ENCODE results near the gene EHD1. TPM values are rescaled to one million over a fixed set of nuclear protein-coding genes. Genes with fewer than 3 reads are reported as not detected.

Gene EHD1
- total RNA-seq, 2 experiments from 2014 or later, result 101 to 153 TPM

DNA sequence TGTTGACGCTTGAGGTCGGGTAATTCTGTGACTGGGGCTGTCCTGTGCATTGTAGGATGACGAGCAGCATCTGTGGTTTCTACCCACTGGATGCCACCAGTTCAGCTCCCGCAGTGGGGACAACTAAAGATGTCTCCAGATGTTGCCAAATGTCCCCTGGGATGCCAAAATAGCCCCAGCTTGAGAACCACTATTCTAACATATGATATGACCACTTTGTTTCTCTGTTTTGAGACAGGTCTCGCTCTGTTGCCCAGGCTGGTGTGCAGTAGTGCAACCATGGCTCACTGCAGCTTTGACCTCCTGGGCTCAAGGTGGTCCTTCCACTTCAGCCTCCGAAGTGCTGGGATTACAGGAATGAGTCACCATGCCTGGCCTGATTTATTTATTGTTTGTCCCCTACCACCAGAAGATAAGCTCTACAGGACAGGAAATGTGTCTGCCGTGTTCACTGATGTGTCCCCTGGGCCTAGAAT lies 63.7 kb downstream of the EHD1 start:
- DNase-seq (ENCODE audit: low spot score), result peak; percentile 91
- TF ChIP-seq EZH2phosphoT487 (IDR thresholded peaks at IDR 0.05; ENCODE audit: borderline replicate concordance, low read depth, low read length), result no peak
- TF ChIP-seq, protein P1, sequence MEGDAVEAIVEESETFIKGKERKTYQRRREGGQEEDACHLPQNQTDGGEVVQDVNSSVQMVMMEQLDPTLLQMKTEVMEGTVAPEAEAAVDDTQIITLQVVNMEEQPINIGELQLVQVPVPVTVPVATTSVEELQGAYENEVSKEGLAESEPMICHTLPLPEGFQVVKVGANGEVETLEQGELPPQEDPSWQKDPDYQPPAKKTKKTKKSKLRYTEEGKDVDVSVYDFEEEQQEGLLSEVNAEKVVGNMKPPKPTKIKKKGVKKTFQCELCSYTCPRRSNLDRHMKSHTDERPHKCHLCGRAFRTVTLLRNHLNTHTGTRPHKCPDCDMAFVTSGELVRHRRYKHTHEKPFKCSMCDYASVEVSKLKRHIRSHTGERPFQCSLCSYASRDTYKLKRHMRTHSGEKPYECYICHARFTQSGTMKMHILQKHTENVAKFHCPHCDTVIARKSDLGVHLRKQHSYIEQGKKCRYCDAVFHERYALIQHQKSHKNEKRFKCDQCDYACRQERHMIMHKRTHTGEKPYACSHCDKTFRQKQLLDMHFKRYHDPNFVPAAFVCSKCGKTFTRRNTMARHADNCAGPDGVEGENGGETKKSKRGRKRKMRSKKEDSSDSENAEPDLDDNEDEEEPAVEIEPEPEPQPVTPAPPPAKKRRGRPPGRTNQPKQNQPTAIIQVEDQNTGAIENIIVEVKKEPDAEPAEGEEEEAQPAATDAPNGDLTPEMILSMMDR (conservative IDR thresholded peaks at IDR 0.05; ENCODE audit: low read length), result no peak
- Histone ChIP-seq H4K20me1 (ENCODE audit: insufficient read depth, low read length) (no peaks in the 10 kb centered on the region), H3K4me3 (ENCODE audit: low read depth, low read length, poor library complexity, severe bottlenecking) (peak overlapping the region; percentile 8), H3K79me2 (ENCODE audit: insufficient read depth, low read depth, low read length) (peaks cover under 1% of the 10 kb centered on the region; the same call in 1 of the 2 replicates), H3K36me3 (ENCODE audit: insufficient read depth, low read length) (no peaks in the 10 kb centered on the region), H3K27ac (ENCODE audit: low read depth, low read length, poor library complexity, severe bottlenecking) (peak overlapping the region; percentile 66), H3K4me2 (ENCODE audit: low read length) (peak overlapping the region; percentile 50), H2AFZ (ENCODE audit: low read length) (peak overlapping the region; percentile 65; the same call in 1 of the 2 replicates), H3K4me1 (ENCODE audit: insufficient read depth, low read length, poor library complexity, severe bottlenecking) (peaks cover 32% of the 10 kb centered on the region), H3K9me3 (ENCODE audit: low read length) (no peaks in the 10 kb centered on the region), H3K9me2 (ENCODE audit: insufficient read depth, low read length) (no peaks in the 10 kb centered on the region)
- BruUV-seq (replicated peaks), result no TSS peak
- ChIA-PET POLR2A (interaction anchor here (0.6 to 0.9 kb wide), 2 partner anchors 8 to 205 kb away, joined by 3 read pairs; no protein-coding TSS in a partner anchor), CTCF (ENCODE audit: unreplicated experiment) (no interaction called here)
- intact Hi-C loops (cut with micrococcal nuclease; ENCODE audit: unreplicated experiment), result no loop called here

DNA sequence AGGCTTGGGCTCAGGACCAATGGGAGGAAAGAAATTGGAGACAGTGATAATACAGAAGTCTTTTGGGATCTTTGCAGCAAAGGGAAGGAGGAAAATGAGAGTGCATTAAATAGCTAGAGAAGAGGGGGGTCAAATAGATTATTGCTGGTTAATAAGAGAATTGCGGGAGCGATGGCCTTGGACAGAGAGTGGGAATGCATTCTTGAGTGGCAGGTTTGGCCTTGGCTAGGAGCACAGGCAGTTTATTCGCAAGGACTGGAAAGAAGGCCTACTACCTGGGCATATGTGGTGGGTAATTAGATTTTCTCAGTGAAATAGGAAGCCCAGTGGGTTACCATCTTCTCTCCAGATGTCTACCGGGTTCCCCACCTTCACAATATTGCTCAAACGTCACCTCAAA lies 64.6 kb downstream of the EHD1 start:
- Histone ChIP-seq H3K4me3 (ENCODE audit: low read depth, low read length, poor library complexity, severe bottlenecking) (no peak overlapping the region), H3K27ac (ENCODE audit: low read depth, low read length, poor library complexity, severe bottlenecking) (peak overlapping the region; percentile 66), H3K4me2 (ENCODE audit: low read length) (peak overlapping the region; percentile 50), H4K20me1 (ENCODE audit: insufficient read depth, low read length) (no peaks in the 10 kb centered on the region), H3K9me3 (ENCODE audit: low read length) (no peaks in the 10 kb centered on the region), H2AFZ (ENCODE audit: low read length) (peak overlapping the region; percentile 65; the same call in 1 of the 2 replicates), H3K36me3 (ENCODE audit: insufficient read depth, low read length) (no peaks in the 10 kb centered on the region), H3K4me1 (ENCODE audit: insufficient read depth, low read length, poor library complexity, severe bottlenecking) (peaks cover 40% of the 10 kb centered on the region), H3K9me2 (ENCODE audit: insufficient read depth, low read length) (no peaks in the 10 kb centered on the region), H3K79me2 (ENCODE audit: insufficient read depth, low read depth, low read length) (peaks cover 10% of the 10 kb centered on the region)
- POLR2A ChIA-PET, result no interaction called here
- CTCF ChIA-PET (ENCODE audit: unreplicated experiment), result no interaction called here
- intact Hi-C loops (cut with micrococcal nuclease; ENCODE audit: unreplicated experiment), result no loop called here
- TF ChIP-seq, protein P1 (conservative IDR thresholded peaks at IDR 0.05; ENCODE audit: low read length), result no peak
- no peak for TF ChIP-seq EZH2phosphoT487 (IDR thresholded peaks at IDR 0.05; ENCODE audit: borderline replicate concordance, low read depth, low read length)
- BruUV-seq (replicated peaks), result no TSS peak
- DNase-seq (ENCODE audit: low spot score), result no peak

DNA sequence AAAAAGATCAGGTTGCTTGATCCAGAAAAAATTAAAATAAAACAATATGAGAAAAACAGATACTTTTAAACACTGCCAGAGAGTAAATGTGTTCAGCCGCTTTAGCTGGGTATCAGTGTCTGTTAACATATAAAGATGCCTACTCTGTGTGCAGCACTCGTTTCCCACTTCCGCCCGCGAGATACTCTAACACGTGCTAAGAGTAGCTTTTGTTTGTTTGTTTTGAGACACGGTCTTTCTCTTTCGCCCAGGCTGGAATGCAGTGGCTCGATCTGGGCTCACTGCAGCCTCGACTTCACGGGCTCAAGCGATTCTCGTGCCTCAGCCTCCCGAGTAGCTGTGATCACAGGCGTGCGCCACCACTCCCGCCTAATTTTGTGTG lies 67.5 kb downstream of the EHD1 start:
- no peaks in the 10 kb centered on the region for H3K9me2 ChIP-seq (ENCODE audit: insufficient read depth, low read length)
- CTCF ChIA-PET (ENCODE audit: unreplicated experiment), result no interaction called here
- H4K20me1 ChIP-seq (ENCODE audit: insufficient read depth, low read length), result no peaks in the 10 kb centered on the region
- BruUV-seq (replicated peaks), result no TSS peak
- H3K9me3 ChIP-seq (ENCODE audit: low read length), result no peaks in the 10 kb centered on the region
- H3K4me2 ChIP-seq (ENCODE audit: low read length), result peak overlapping the region; percentile 97
- TF ChIP-seq EZH2phosphoT487 (IDR thresholded peaks at IDR 0.05; ENCODE audit: borderline replicate concordance, low read depth, low read length), result no peak
- TF ChIP-seq, protein P1 (conservative IDR thresholded peaks at IDR 0.05; ENCODE audit: low read length), result no peak
- POLR2A ChIA-PET, result interaction anchor here (0.6 to 2.4 kb wide), 4 partner anchors 10 to 521 kb away, joined by 3 to 14 read pairs (median 4); no protein-coding TSS in a partner anchor
- peaks cover 16% of the 10 kb centered on the region for H3K79me2 ChIP-seq (ENCODE audit: insufficient read depth, low read depth, low read length)
- peaks cover 45% of the 10 kb centered on the region for H3K4me1 ChIP-seq (ENCODE audit: insufficient read depth, low read length, poor library complexity, severe bottlenecking)
- peak overlapping the region; percentile 61; the same call in 1 of the 2 replicates for H2AFZ ChIP-seq (ENCODE audit: low read length)
- H3K36me3 ChIP-seq (ENCODE audit: insufficient read depth, low read length), result peaks cover 26% of the 10 kb centered on the region; the same call in 1 of the 2 replicates
- H3K4me3 ChIP-seq (ENCODE audit: low read depth, low read length, poor library complexity, severe bottlenecking), result peak overlapping the region; percentile 96
- intact Hi-C loops (cut with micrococcal nuclease; ENCODE audit: unreplicated experiment), result no loop called here
- peak overlapping the region; percentile 55 for H3K27ac ChIP-seq (ENCODE audit: low read depth, low read length, poor library complexity, severe bottlenecking)
- no peak for DNase-seq (ENCODE audit: low spot score)

Data from OCI-LY7 (cell line).